HG02840 (cell line): ENCODE results near the gene CDK14.

Experiments used
- ATAC-seq: cut with Tn5 transposase; IDR thresholded peaks from one replicate; pipeline ENCODE4 v1.9.1; 2021; ENCODE audit warnings: mild to moderate bottlenecking, moderate library complexity, moderate number of reproducible peaks; ENCODE audit not compliant: unreplicated experiment, low FRiP score

Gene CDK14

GRCh38 chr7:91228327-91228726 is 632.2 kb downstream of the CDK14 start:
- no peak for ATAC-seq

GRCh38 chr7:91228927-91229558 is 632.9 kb downstream of the CDK14 start:
- ATAC-seq = no peak

GRCh38 chr7:91230100-91230499 is 634.0 kb downstream of the CDK14 start:
- no peak for ATAC-seq

- ATAC-seq = no peak
Measured at GRCh38 chr7:91230503-91230902, 634.4 kb downstream of the CDK14 start.

GRCh38 chr7:91233212-91233611 is 637.1 kb downstream of the CDK14 start:
- no peak for ATAC-seq

GRCh38 chr7:91235211-91235832 is 639.2 kb downstream of the CDK14 start:
- no peak for ATAC-seq

- no peak for ATAC-seq
Measured at GRCh38 chr7:91239171-91239604, 643.1 kb downstream of the CDK14 start.

- ATAC-seq = no peak
Measured at GRCh38 chr7:91239772-91240171, 643.7 kb downstream of the CDK14 start.

GRCh38 chr7:91240376-91240941 is 644.3 kb downstream of the CDK14 start:
- ATAC-seq = no peak

- no peak for ATAC-seq
Measured at GRCh38 chr7:91242097-91242844, 646.1 kb downstream of the CDK14 start.

GRCh38 chr7:91243591-91244301 is 647.6 kb downstream of the CDK14 start:
- ATAC-seq = no peak

- ATAC-seq = no peak
Measured at GRCh38 chr7:91247500-91247899, 651.4 kb downstream of the CDK14 start.

GRCh38 chr7:91248996-91249395 is 652.9 kb downstream of the CDK14 start:
- no peak for ATAC-seq

GRCh38 chr7:91249506-91250233 is 653.5 kb downstream of the CDK14 start:
- no peak for ATAC-seq

- ATAC-seq = no peak
Measured at GRCh38 chr7:91250706-91251105, 654.6 kb downstream of the CDK14 start.

GRCh38 chr7:91251877-91252276 is 655.8 kb downstream of the CDK14 start:
- ATAC-seq = no peak
